GM12801 (cell line): ENCODE data around the gene TUSC2.

Experiments used
- CTCF ChIP-seq: IDR thresholded peaks from one replicate; pipeline ENCODE4 v1.5.1; 2011; ENCODE audit warnings: control low read depth; ENCODE audit not compliant: insufficient read length; ENCODE audit errors: extremely low read depth

Gene TUSC2

GRCh38 chr3:50342813-50343633, 15.0 kb upstream of the TUSC2 start:
- TF ChIP-seq CTCF, result no peak

GRCh38 chr3:50341996-50342650, 14.1 kb upstream of the TUSC2 start:
- TF ChIP-seq CTCF, result no peak

GRCh38 chr3:50341537-50341936, 13.5 kb upstream of the TUSC2 start:
- no peak for TF ChIP-seq CTCF

- TF ChIP-seq CTCF, result no peak
These were observed 12.7 kb upstream of the TUSC2 start, which contains the start of gene RASSF1 for GRCh38 chr3:50340448-50341329. RASSF1 (minus strand) TSS chr3:50340836; CDS start chr3:50340805, 31 bp downstream.

- no peak for TF ChIP-seq CTCF
These were observed 12.1 kb upstream of the TUSC2 start for GRCh38 chr3:50340147-50340447.

GRCh38 chr3:50339485-50340146, 11.6 kb upstream of the TUSC2 start:
- TF ChIP-seq CTCF, result no peak
